ENCODE data around the gene SSR3.
"Not testable (repeated sequence)": the region's sequence is repeated elsewhere in the genome, so short reads cannot be mapped to it uniquely, and the experiment has no call there.

- TF ChIP-seq POLR2AphosphoS5 (IDR thresholded peaks at IDR 0.05; ENCODE audit: low read depth); CTCF (IDR thresholded peaks at IDR 0.05; ENCODE audit: insufficient read depth, low read length); REST (IDR thresholded peaks at IDR 0.05; ENCODE audit: insufficient replicate concordance, low read depth); GABPA (IDR thresholded peaks at IDR 0.05; ENCODE audit: low read depth): not testable (repeated sequence)
Observed at GRCh38 chr3:156589806-156590205, 34.9 kb upstream of the SSR3 start.

All from HL-60 (cell line).